Suppressor macrophage treated with lipopolysaccharide for 1 hour (primary cell): Measurements from ENCODE around the gene C13orf42.

Source experiments
- DNase-seq, 3 donors: peaks; one replicate each; pipeline ENCODE4 v3.0.0-alpha.2; 2020 to 2022

Gene C13orf42

GRCh38 chr13:51111174-51111573 is at the start of gene C13orf42:
C13orf42 (minus strand) TSS chr13:51111274; CDS start chr13:51111209, 65 bp downstream.
- DNase-seq = no peak

- peak; percentile 37 to 46 (median 41) for DNase-seq
These were observed 47.9 kb upstream of the C13orf42 start for GRCh38 chr13:51158880-51159518.

GRCh38 chr13:51158365-51158764 is 47.3 kb upstream of the C13orf42 start:
- DNase-seq = no peak

GRCh38 chr13:51156648-51157047 is 45.6 kb upstream of the C13orf42 start:
- no peak for DNase-seq

- no peak for DNase-seq
These were observed 44.9 kb upstream of the C13orf42 start for GRCh38 chr13:51155776-51156515.

GRCh38 chr13:51155161-51155560 is 44.1 kb upstream of the C13orf42 start:
- no peak for DNase-seq

GRCh38 chr13:51154029-51154555 is 43.0 kb upstream of the C13orf42 start:
- DNase-seq = peak; percentile 68 to 93 (median 87)

GRCh38 chr13:51153527-51153926 is 42.5 kb upstream of the C13orf42 start:
- DNase-seq = no peak

GRCh38 chr13:51152701-51153100 is 41.6 kb upstream of the C13orf42 start:
- DNase-seq = no peak

GRCh38 chr13:51151463-51151862 is 40.4 kb upstream of the C13orf42 start:
- no peak for DNase-seq

- DNase-seq = peak; percentile 33 to 38 (median 35)
These were observed 38.0 kb upstream of the C13orf42 start for GRCh38 chr13:51148952-51149573.

GRCh38 chr13:51148223-51148951 is 37.3 kb upstream of the C13orf42 start:
- DNase-seq = no peak

- no peak for DNase-seq
These were observed 36.7 kb upstream of the C13orf42 start for GRCh38 chr13:51147732-51148131.

GRCh38 chr13:51146667-51147066 is 35.6 kb upstream of the C13orf42 start:
- no peak for DNase-seq

- no peak for DNase-seq
These were observed 26.2 kb upstream of the C13orf42 start for GRCh38 chr13:51137250-51137649.

GRCh38 chr13:51136276-51136980 is 25.4 kb upstream of the C13orf42 start:
- no peak for DNase-seq

GRCh38 chr13:51134763-51135365 is 23.8 kb upstream of the C13orf42 start:
- no peak for DNase-seq

- DNase-seq = no peak
These were observed 19.3 kb upstream of the C13orf42 start for GRCh38 chr13:51130348-51130747.

GRCh38 chr13:51125495-51126226 is 14.6 kb upstream of the C13orf42 start:
- DNase-seq = peak; percentile 70 to 82 (median 79)

- DNase-seq = no peak
These were observed 11.9 kb upstream of the C13orf42 start for GRCh38 chr13:51122868-51123566.
